Small intestine (tissue), 7 donors: ENCODE data around the gene SP3. TPM values are rescaled to one million over a fixed set of nuclear protein-coding genes. Genes with fewer than 3 reads are reported as not detected.

Experiments used
- DNase-seq, 2 donors: peaks; one replicate each; pipeline versions ENCODE4 v3.0.0 to v3.0.0-alpha.2; 2013
- FAIRE-seq: peaks from 2 replicates; lab custom pipeline; 2012; peaks lifted over from hg19 to GRCh38; lab: Jason Lieb, UNC
- H3K27ac ChIP-seq, 3 donors: one replicate each; pipeline ENCODE4 v1.5.1; 2013; ENCODE audit warnings: low read length in 2 of 3, mild to moderate bottlenecking in 2 of 3, control low read depth in 1 of 3, inconsistent platforms in 1 of 3, low read depth in 1 of 3, moderate library complexity in 1 of 3
- H3K27me3 ChIP-seq, 3 donors: one replicate each; pipeline ENCODE4 v1.6.1; 2013; ENCODE audit warnings: low read length in 3 of 3, inconsistent platforms in 1 of 3; ENCODE audit not compliant: control insufficient read depth in 3 of 3, insufficient read depth in 3 of 3
- H3K36me3 ChIP-seq, 3 donors: one replicate each; pipeline ENCODE4 v1.6.1; 2013; ENCODE audit warnings: low read length in 3 of 3, inconsistent platforms in 1 of 3, low read depth in 1 of 3, mild to moderate bottlenecking in 1 of 3, moderate library complexity in 1 of 3; ENCODE audit not compliant: control insufficient read depth in 3 of 3, insufficient read depth in 2 of 3
- H3K4me1 ChIP-seq, 3 donors: one replicate each; pipeline ENCODE4 v1.6.1; 2013; ENCODE audit warnings: low read length in 2 of 3, inconsistent platforms in 1 of 3, low read depth in 1 of 3, mild to moderate bottlenecking in 1 of 3, moderate library complexity in 1 of 3; ENCODE audit not compliant: control insufficient read depth in 3 of 3, insufficient read depth in 2 of 3
- H3K4me3 ChIP-seq, 3 donors: one replicate each; pipeline ENCODE4 v1.5.1; 2013; ENCODE audit warnings: low read length in 3 of 3, control low read depth in 1 of 3, inconsistent platforms in 1 of 3, low read depth in 1 of 3, mild to moderate bottlenecking in 1 of 3, moderate library complexity in 1 of 3
- H3K9me3 ChIP-seq, 2 donors: one replicate each; pipeline ENCODE4 v1.6.1; 2013; ENCODE audit warnings: low read depth in 1 of 2, low read length in 1 of 2; ENCODE audit not compliant: control insufficient read depth in 2 of 2, insufficient read depth in 1 of 2
- WGBS, 3 donors: extraction: QIAGEN DNeasy Blood & Tissue Kit; methylation state at CpG; one replicate each; pipeline ENCODE4 v1.1.7; 2013; 5-methylcytosine and 5-hydroxymethylcytosine counted together
- polyA plus RNA-seq, 4 donors: library from polyadenylated mRNA; stranded (reverse) in 3 of 4; unstranded in 1 of 4; fragments of 200-250 nt in 3 of 4; fragments of 120-200 nt in 1 of 4; gene quantifications; one replicate each; pipeline versions ENCODE4 v1.2.1 to v1.2.3, GENCODE V29; 2013
- donor health status: healthy with polysubstance abuse.
- donor health status: control.
- donor health status: control.
- donor health status: Bipolar disorder and iron deficiency.
- donor health status: healthy.

Gene SP3
- polyA plus RNA-seq, 4 donors: 15.0 to 79.8 (median 19.1) TPM

DNA sequence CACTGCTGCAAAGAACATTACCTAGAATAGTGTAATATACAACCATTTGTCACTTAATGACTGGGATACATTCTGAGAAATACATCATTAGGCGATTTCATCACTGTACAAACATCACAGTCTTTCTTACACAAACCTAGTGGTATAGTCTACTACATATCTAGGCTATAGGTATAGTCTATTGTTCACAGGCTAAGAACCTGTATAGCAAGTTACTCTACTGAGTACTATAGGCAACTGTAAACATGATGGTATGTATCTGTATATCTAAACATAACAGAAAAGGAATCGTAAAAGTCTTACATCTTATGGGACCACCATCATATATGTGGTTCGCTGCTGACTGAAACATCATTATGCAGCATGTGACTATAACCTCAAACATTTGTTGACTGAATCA, 21.4 kb downstream of the SP3 start:
- no peak for FAIRE-seq
- H3K9me3 ChIP-seq: no peaks in the 10 kb centered on the region
- WGBS, 3 donors: 90 to 94% (median 92%) methylated on average over 3 of the region's 3 CpGs
- peaks cover 0 to 11% (median 0%) of the 10 kb centered on the region in 3 donors for H3K36me3 ChIP-seq
- H3K4me3 ChIP-seq: no peak overlapping the region
- no peak overlapping the region for H3K27ac ChIP-seq
- H3K4me1 ChIP-seq: peaks cover 0 to 26% (median 0%) of the 10 kb centered on the region in 3 donors
- no peaks in the 10 kb centered on the region for H3K27me3 ChIP-seq
- no peak for DNase-seq

DNA sequence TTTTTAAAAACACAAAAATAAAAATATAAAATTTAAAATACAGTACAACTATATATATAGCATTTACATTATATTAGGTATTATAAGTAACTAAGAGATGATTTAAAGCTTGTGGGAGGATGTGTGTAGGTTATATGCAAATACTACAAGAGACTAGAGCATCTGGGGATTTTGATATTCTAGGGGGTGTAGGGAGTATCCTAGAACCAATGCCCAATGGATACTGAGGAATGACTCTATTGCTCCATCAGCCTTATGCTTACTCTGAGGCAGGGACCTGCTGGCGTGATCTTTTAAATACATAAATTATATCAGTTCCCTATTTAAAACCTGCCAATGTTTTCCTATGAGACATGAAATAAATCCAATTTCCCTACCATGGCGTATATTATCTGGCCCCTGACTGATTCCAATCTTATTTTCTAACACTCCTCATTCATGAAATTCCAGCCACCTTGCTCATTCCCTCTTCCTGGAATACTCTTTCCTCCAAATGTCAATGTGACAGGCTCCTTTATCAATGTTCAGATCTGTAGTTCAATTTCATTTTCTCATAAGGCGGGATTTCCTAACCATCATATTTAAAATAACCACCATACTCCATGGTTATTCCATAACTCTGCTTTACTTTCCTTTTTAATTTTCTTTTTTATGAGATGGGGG, 22.2 kb downstream of the SP3 start:
- Histone ChIP-seq H3K4me1 (peaks cover 0 to 27% (median 0%) of the 10 kb centered on the region in 3 donors), H3K9me3 (no peaks in the 10 kb centered on the region), H3K36me3 (peaks cover 0 to 11% (median 0%) of the 10 kb centered on the region in 3 donors), H3K4me3 (no peak overlapping the region), H3K27me3 (no peaks in the 10 kb centered on the region), H3K27ac (no peak overlapping the region)
- FAIRE-seq (no peak), DNase-seq (no peak)
- WGBS, 3 donors: 91 to 94% (median 92%) methylated on average over 3 of the region's 3 CpGs

GRCh38 chr2:173941567-173941966, 23.6 kb downstream of the SP3 start:
- Histone ChIP-seq H3K4me3 (no peak overlapping the region), H3K27me3 (no peaks in the 10 kb centered on the region), H3K27ac (no peak overlapping the region), H3K9me3 (no peaks in the 10 kb centered on the region), H3K4me1 (peaks cover 0 to 27% (median 0%) of the 10 kb centered on the region in 3 donors), H3K36me3 (peaks cover 0 to 11% (median 0%) of the 10 kb centered on the region in 3 donors)
- DNase-seq (no peak), FAIRE-seq (no peak)
- 85 to 97% (median 85%) methylated on average over 1 of the region's 1 CpG for WGBS, 3 donors

- H3K4me3 ChIP-seq: no peak overlapping the region
- no peak for DNase-seq
- peaks cover 0 to 12% (median 0%) of the 10 kb centered on the region in 3 donors for H3K36me3 ChIP-seq
- 79 to 92% (median 90%) methylated on average over 5 of the region's 5 CpGs for WGBS, 3 donors
- no peaks in the 10 kb centered on the region for H3K9me3 ChIP-seq
- FAIRE-seq: no peak
- peaks cover 0 to 30% (median 0%) of the 10 kb centered on the region in 3 donors for H3K4me1 ChIP-seq
- H3K27ac ChIP-seq: no peak overlapping the region
- no peaks in the 10 kb centered on the region for H3K27me3 ChIP-seq
Measured at GRCh38 chr2:173940208-173941020, 24.8 kb downstream of the SP3 start.

DNA sequence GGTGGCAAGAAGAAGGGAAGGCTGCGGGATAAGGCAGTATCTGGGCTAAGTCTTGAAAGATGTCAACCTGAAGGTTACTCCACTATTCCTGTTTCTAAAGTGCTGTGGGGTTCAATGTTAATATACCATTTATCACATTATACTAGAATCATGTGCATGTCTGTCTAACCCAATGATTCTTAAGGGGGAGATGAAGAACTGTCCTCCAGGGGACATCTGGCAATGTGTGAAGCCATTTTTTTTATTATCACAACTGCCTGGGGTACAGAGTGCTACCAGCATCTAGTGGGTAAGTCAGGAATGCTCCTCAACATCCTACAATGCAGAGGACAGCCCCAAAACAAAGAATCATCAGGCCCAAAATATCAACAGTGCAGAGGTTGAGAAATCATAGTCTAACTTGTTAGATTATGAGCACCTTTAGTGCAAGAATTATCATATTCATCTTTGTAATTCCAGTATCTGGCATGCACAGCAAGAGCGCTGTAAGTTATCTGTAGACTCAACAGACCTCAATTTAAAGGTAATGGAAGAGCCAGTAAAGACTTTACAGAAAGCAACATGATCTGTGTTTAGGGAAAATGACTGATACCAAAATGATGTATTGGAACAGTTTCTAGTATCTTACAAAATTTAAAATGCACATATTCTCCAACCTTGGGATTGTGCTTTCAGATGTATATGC, 26.3 kb downstream of the SP3 start:
- Histone ChIP-seq H3K27ac (no peak overlapping the region), H3K27me3 (no peaks in the 10 kb centered on the region), H3K9me3 (no peaks in the 10 kb centered on the region), H3K4me3 (no peak overlapping the region), H3K4me1 (peaks cover 0 to 29% (median 3%) of the 10 kb centered on the region in 3 donors), H3K36me3 (peaks cover 0 to 13% (median 0%) of the 10 kb centered on the region in 3 donors)
- WGBS, 3 donors: 93 to 98% (median 97%) methylated on average over 2 of the region's 2 CpGs
- FAIRE-seq: no peak
- DNase-seq: no peak

GRCh38 chr2:173935305-173935704, 29.9 kb downstream of the SP3 start:
- WGBS, 3 donors: 59 to 86% (median 63%) methylated on average over 1 of the region's 1 CpG
- no peak for FAIRE-seq
- Histone ChIP-seq H3K4me3 (no peak overlapping the region), H3K27me3 (no peaks in the 10 kb centered on the region), H3K4me1 (peaks cover 0 to 15% (median 5%) of the 10 kb centered on the region in 3 donors), H3K36me3 (peaks cover 2 to 18% (median 3%) of the 10 kb centered on the region in 3 donors), H3K27ac (no peak overlapping the region), H3K9me3 (no peaks in the 10 kb centered on the region)
- no peak for DNase-seq

- FAIRE-seq (no peak), DNase-seq (peak in 1 of 2 donors; percentile 14)
- Histone ChIP-seq H3K36me3 (peaks cover 2 to 16% (median 3%) of the 10 kb centered on the region in 3 donors), H3K27ac (no peak overlapping the region), H3K27me3 (no peaks in the 10 kb centered on the region), H3K9me3 (no peaks in the 10 kb centered on the region), H3K4me3 (no peak overlapping the region), H3K4me1 (peaks cover 0 to 12% (median 5%) of the 10 kb centered on the region in 3 donors)
- 17 to 54% (median 19%) methylated on average over 5 of the region's 5 CpGs for WGBS, 3 donors
Measured at GRCh38 chr2:173934895-173935294, 30.3 kb downstream of the SP3 start.

DNA sequence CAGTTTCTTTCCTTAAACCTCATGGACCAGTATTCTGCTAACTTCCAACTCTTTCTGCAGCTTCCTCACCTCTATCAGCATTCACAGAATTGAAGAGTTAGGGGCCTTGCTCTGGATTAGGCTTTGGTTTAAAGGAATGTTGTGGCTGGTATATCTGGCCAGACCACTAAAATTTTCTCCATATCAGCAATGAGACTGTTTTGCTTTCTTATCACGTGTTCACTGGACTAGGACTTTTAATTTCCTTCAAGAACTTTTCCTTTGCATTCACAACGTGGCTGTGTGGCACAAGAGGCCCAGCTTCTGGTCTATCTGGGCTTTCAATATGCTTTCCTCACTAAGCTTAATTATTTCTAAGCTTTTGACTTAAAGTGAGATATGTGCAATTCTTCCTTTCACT, 33.4 kb downstream of the SP3 start:
- Histone ChIP-seq H3K4me1 (peaks cover 0 to 8% (median 5%) of the 10 kb centered on the region in 3 donors), H3K9me3 (peaks cover 0 to 3% of the 10 kb centered on the region in 2 donors), H3K36me3 (peaks cover 2 to 19% (median 3%) of the 10 kb centered on the region in 3 donors), H3K27me3 (no peaks in the 10 kb centered on the region), H3K4me3 (no peak overlapping the region), H3K27ac (no peak overlapping the region)
- WGBS, 3 donors: 49 to 65% (median 64%) methylated on average over 2 of the region's 2 CpGs
- FAIRE-seq (no peak), DNase-seq (no peak)
